ENCODE measurements around the gene PAGE2. TPM values are rescaled to one million over a fixed set of nuclear protein-coding genes. Genes with fewer than 3 reads are reported as not detected.
"Not testable (repeated sequence)": the region's sequence is repeated elsewhere in the genome, so short reads cannot be mapped to it uniquely, and the experiment has no call there.

Gene PAGE2, protein sequence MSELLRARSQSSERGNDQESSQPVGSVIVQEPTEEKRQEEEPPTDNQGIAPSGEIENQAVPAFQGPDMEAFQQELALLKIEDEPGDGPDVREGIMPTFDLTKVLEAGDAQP
- not detected for total RNA-seq

DNA sequence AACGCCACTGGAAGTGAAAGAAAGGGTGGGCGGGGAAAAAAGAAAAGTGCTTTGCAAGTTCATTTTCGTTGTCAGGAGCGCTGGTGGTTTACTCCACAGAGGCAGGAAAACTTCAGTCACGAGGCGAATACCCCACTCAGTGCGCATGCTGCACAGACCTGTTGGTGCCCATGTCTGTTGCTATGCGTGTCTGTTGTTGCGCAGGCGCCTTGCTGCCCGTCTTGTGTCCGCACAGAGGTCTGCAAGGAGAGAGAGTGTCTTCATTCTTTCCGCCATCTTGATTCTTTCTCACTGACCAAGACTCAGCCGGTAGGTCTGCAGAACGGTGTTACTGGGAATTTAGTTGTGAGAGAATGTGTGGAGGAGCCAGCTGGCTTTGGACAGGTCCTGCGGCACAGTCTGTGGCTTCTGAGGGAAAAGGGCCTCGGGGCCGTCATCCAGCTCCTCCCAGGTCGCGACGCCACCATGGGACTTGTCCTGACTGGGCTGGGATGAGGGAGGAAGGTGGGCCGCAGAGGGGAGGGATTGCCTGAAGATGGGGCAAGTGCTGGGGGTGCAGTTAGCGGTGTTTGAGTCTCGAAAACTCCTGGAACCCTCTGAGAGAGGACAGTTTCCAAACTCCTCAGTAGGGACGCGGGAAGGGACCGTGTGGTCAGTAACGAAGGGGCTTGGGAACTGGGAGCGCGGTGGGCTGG lies at the start of gene PAGE2:
Gene PAGE2 (plus strand): TSS at position 224 of the 695 bp plus-strand sequence. CDS start 1,003 bp downstream, outside the sequence.
- TF ChIP-seq POLR2AphosphoS5 (IDR thresholded peaks at IDR 0.05) (no peak), POLR2A (IDR thresholded peaks at IDR 0.05) (no peak)
- TF ChIP-seq, protein P1, sequence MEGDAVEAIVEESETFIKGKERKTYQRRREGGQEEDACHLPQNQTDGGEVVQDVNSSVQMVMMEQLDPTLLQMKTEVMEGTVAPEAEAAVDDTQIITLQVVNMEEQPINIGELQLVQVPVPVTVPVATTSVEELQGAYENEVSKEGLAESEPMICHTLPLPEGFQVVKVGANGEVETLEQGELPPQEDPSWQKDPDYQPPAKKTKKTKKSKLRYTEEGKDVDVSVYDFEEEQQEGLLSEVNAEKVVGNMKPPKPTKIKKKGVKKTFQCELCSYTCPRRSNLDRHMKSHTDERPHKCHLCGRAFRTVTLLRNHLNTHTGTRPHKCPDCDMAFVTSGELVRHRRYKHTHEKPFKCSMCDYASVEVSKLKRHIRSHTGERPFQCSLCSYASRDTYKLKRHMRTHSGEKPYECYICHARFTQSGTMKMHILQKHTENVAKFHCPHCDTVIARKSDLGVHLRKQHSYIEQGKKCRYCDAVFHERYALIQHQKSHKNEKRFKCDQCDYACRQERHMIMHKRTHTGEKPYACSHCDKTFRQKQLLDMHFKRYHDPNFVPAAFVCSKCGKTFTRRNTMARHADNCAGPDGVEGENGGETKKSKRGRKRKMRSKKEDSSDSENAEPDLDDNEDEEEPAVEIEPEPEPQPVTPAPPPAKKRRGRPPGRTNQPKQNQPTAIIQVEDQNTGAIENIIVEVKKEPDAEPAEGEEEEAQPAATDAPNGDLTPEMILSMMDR (IDR thresholded peaks at IDR 0.05), result no peak
- Histone ChIP-seq H3K36me3 (no peaks in the 10 kb centered on the region), H3K4me3 (no peak within 1 kb of the TSS), H3K27me3 (peaks cover 0 to 6% of the 10 kb centered on the region in 2 donors), H3K4me1 (no peaks in the 10 kb centered on the region), H3K27ac (no peak within 1 kb of the TSS), H3K9me3 (no peaks in the 10 kb centered on the region)
- no peak for DNase-seq (ENCODE audit: low spot score in 2 of 2)
- intact Hi-C loops (cut with DNase I; ENCODE audit: low total_unique reads), result no loop called here

DNA sequence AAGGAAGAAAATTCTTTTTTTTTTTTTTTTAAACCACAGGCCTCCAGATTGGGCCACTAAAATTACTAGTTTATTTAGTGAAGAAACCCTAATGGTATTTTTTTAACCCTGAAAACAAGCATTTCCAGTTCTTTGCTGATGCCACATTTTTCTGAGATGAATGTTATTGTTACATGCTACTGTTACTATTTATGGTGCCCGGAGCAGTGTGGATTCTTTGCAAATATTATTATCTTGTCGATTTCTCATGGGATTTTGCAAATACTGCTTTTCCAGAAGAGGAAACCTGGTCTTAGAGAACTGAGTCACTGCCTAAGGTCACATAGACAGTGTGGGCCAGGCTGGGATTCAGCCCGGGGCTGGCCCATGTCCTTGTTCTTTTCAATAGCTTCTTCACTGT lies 49.3 kb upstream of the PAGE2 start:
- no peaks in the 10 kb centered on the region for H3K4me1 ChIP-seq
- H3K36me3 ChIP-seq, result no peaks in the 10 kb centered on the region
- DNase-seq (ENCODE audit: low spot score in 2 of 2), result no peak
- H3K27me3 ChIP-seq, result no peaks in the 10 kb centered on the region
- no peak overlapping the region for H3K4me3 ChIP-seq
- no peaks in the 10 kb centered on the region for H3K9me3 ChIP-seq
- no peak overlapping the region for H3K27ac ChIP-seq
- TF ChIP-seq POLR2AphosphoS5 (IDR thresholded peaks at IDR 0.05), result no peak
- TF ChIP-seq, protein P1 (IDR thresholded peaks at IDR 0.05), result no peak
- TF ChIP-seq POLR2A (IDR thresholded peaks at IDR 0.05), result no peak
- intact Hi-C loops (cut with DNase I; ENCODE audit: low total_unique reads), result no loop called here

DNA sequence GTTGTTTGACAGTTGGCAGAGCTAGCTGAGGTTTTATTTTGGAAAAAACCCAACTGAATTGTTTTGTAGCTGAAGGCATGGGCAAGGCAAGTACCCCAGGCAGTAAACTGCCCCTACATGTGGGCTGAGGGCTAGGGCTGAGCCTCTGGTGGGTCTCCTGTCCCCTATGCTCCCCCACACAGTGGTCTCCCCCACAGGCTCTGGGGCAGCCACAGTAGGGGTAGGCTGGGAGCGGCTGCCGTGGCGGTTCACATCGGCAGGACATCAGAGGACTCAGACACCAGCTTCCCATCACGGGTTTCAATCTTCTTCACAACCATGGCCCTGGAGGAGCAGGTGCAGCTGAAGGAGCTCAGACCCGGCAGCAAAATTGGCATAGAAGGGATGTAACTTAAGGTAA lies 47.3 kb upstream of the PAGE2 start:
- DNase-seq (ENCODE audit: low spot score in 2 of 2), result no peak

DNA sequence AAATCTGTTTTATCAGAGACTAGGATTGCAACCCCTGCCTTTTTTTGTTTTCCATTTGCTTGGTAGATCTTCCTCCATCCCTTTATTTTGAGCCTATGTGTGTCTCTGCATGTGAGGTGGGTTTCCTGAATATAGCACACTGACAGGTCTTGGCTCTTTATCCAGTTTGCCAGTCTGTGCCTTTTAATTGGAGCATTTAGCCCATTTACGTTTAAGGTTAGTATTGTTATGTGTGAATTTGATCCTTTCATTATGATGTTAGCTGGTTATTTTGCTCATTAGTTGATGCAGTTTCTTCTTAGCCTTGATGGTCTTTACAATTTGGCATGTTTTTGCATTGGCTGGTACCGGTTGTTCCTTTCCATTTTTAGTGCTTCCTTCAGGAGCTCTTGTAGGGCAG lies 38.2 kb upstream of the PAGE2 start:
- intact Hi-C loops (cut with DNase I; ENCODE audit: low total_unique reads); H3K4me1 ChIP-seq; H3K9me3 ChIP-seq; DNase-seq (ENCODE audit: low spot score in 2 of 2); H3K27me3 ChIP-seq; H3K4me3 ChIP-seq; H3K27ac ChIP-seq; H3K36me3 ChIP-seq: not testable (repeated sequence)

More for the DNA sequence above, 47.3 kb upstream of the PAGE2 start:
- Histone ChIP-seq H3K36me3 (no peaks in the 10 kb centered on the region), H3K27ac (no peak overlapping the region), H3K4me3 (no peak overlapping the region), H3K4me1 (no peaks in the 10 kb centered on the region), H3K9me3 (no peaks in the 10 kb centered on the region), H3K27me3 (no peaks in the 10 kb centered on the region)
- intact Hi-C loops (cut with DNase I; ENCODE audit: low total_unique reads), result no loop called here
- no peak for TF ChIP-seq POLR2A (IDR thresholded peaks at IDR 0.05)
- TF ChIP-seq, protein P1 (IDR thresholded peaks at IDR 0.05), result no peak
- no peak for TF ChIP-seq POLR2AphosphoS5 (IDR thresholded peaks at IDR 0.05)

DNA sequence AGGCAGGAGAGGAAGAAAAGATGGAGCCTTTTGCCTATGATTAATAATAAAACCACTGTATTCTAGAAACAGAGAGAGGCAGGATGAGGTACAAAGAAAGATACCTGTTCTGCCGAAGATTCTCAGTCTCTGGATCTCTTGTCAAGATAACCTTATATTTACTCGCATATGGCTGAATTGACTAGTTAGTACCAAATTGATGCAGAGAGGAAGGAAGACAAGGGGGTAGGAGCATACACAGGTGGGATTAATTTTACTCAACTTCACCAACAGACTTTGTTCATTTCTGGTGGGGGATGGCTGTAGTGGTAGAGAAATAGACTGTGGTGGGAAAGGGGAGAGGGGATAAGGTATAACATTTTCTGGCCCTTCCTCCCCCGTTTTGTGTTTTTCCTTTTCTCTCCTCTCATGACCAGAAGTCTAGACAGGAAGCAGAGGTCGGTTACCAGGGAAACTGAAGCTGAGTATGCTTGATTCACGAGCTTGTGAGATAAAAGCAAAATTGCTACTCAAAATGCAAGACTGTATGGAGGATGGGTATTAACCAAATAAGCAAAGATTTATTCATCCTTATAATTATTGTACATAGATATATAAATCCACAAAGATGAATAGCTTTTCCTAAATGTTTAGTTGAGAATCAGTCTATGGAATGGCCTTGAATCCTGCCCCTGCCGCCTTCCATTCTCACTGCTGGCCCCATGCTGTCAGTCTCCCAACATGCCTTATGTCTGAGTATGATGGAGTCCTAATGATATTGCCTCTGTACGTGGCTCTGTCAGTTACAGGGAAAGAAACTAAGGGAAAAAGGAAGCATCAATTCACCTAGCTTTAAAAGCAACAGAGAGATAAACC lies 31.8 kb upstream of the PAGE2 start:
- peak overlapping the region in 1 of 3 donors; percentile 4 for H3K4me3 ChIP-seq

More for the DNA sequence above, 31.8 kb upstream of the PAGE2 start:
- H3K4me1 ChIP-seq, result no peaks in the 10 kb centered on the region
- peaks cover 0 to 5% of the 10 kb centered on the region in 2 donors for H3K9me3 ChIP-seq
- TF ChIP-seq, protein P1 (IDR thresholded peaks at IDR 0.05), result no peak
- no peak for TF ChIP-seq POLR2AphosphoS5 (IDR thresholded peaks at IDR 0.05)
- TF ChIP-seq POLR2A (IDR thresholded peaks at IDR 0.05), result no peak
- H3K27ac ChIP-seq, result no peak overlapping the region
- DNase-seq (ENCODE audit: low spot score in 2 of 2), result no peak
- H3K36me3 ChIP-seq, result no peaks in the 10 kb centered on the region
- peaks cover 0 to 33% of the 10 kb centered on the region in 2 donors for H3K27me3 ChIP-seq
- intact Hi-C loops (cut with DNase I; ENCODE audit: low total_unique reads), result no loop called here
